ENCODE measurements around the gene GNG12.

Gene GNG12

GRCh38 chr1:67855961-67856360 is 22.7 kb upstream of the GNG12 start:
- H3K4me3 Mint-ChIP-seq, result no peak overlapping the region
- H3K9me3 Mint-ChIP-seq, result no peaks in the 10 kb centered on the region
- TF ChIP-seq CTCF (IDR thresholded peaks at IDR 0.05; ENCODE audit: unreplicated experiment in 3 of 3), result no peak
- peak overlapping the region; percentile 33 to 75 (median 63) for H3K27ac Mint-ChIP-seq
- H3K36me3 Mint-ChIP-seq (ENCODE audit: low read depth), result no peaks in the 10 kb centered on the region
- no peaks in the 10 kb centered on the region for H3K27me3 Mint-ChIP-seq (ENCODE audit: low read depth)
- H3K4me1 Mint-ChIP-seq, result peaks cover 15% of the 10 kb centered on the region

GRCh38 chr1:67855444-67855843 is 22.2 kb upstream of the GNG12 start:
- H3K4me3 Mint-ChIP-seq, result no peak overlapping the region
- H3K27me3 Mint-ChIP-seq (ENCODE audit: low read depth), result no peaks in the 10 kb centered on the region
- peaks cover 12% of the 10 kb centered on the region for H3K4me1 Mint-ChIP-seq
- H3K9me3 Mint-ChIP-seq, result no peaks in the 10 kb centered on the region
- no peak for TF ChIP-seq CTCF (IDR thresholded peaks at IDR 0.05; ENCODE audit: unreplicated experiment in 3 of 3)
- H3K36me3 Mint-ChIP-seq (ENCODE audit: low read depth), result no peaks in the 10 kb centered on the region
- H3K27ac Mint-ChIP-seq, result peak overlapping the region; percentile 10 to 75 (median 63)

DNA sequence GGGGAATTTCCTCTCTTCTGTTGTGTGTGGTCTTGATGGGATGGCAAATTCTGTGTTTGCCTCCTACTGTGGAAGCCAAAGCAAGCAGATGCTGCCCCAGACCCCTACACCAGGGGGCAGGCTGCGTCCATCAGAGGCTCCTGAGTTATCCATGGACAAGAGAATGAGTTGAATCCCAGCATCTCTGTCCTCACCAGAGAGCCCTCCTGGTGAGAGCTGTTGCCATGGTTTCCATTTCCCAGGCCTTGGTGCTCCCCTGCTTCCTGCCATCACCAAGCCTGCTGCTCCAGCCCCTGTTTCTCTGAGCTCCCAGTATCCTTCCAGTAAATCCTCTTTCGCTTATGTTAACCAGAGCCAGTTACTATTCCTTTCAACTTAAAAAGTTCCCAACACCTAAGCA is 20.4 kb upstream of the GNG12 start:
- Mint-ChIP-seq H3K4me3 (no peak overlapping the region), H3K4me1 (peaks cover 12% of the 10 kb centered on the region), H3K27me3 (ENCODE audit: low read depth) (no peaks in the 10 kb centered on the region), H3K27ac (no peak overlapping the region), H3K36me3 (ENCODE audit: low read depth) (no peaks in the 10 kb centered on the region), H3K9me3 (no peaks in the 10 kb centered on the region)
- TF ChIP-seq CTCF (IDR thresholded peaks at IDR 0.05; ENCODE audit: unreplicated experiment in 3 of 3), result peak; percentile 53 to 83 (median 69)

GRCh38 chr1:67851800-67852199 is 18.5 kb upstream of the GNG12 start:
- Mint-ChIP-seq H3K27ac (no peak overlapping the region), H3K36me3 (ENCODE audit: low read depth) (no peaks in the 10 kb centered on the region), H3K9me3 (no peaks in the 10 kb centered on the region), H3K27me3 (ENCODE audit: low read depth) (no peaks in the 10 kb centered on the region), H3K4me1 (peaks cover 12% of the 10 kb centered on the region), H3K4me3 (no peak overlapping the region)
- TF ChIP-seq CTCF (IDR thresholded peaks at IDR 0.05; ENCODE audit: unreplicated experiment in 3 of 3), result no peak

DNA sequence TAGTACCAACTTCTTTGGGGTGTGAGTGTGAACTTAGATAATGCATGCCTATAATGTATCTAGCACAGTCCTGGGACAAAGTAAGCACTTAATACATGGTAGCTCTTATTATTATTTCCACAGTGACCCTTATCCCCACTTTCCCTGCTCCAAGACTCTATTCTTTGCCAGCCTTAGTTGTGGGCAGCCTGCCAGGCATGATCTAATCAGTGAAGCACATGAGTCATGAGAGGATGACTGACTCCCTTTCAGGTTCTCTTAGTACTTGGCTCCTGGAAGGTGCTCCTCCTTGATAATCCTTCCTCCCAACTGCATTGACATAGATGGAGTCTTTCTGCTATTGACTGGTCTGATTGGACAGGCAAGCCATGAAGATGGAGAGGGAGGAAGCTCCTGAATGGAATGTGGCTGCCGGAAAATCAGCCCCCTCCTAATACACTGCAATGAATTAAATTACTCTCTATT is 17.4 kb upstream of the GNG12 start:
- TF ChIP-seq CTCF (IDR thresholded peaks at IDR 0.05; ENCODE audit: unreplicated experiment in 3 of 3), result no peak
- Mint-ChIP-seq H3K27ac (no peak overlapping the region), H3K4me1 (peaks cover 4% of the 10 kb centered on the region), H3K9me3 (no peaks in the 10 kb centered on the region), H3K27me3 (ENCODE audit: low read depth) (no peaks in the 10 kb centered on the region), H3K4me3 (no peak overlapping the region), H3K36me3 (ENCODE audit: low read depth) (no peaks in the 10 kb centered on the region)

DNA sequence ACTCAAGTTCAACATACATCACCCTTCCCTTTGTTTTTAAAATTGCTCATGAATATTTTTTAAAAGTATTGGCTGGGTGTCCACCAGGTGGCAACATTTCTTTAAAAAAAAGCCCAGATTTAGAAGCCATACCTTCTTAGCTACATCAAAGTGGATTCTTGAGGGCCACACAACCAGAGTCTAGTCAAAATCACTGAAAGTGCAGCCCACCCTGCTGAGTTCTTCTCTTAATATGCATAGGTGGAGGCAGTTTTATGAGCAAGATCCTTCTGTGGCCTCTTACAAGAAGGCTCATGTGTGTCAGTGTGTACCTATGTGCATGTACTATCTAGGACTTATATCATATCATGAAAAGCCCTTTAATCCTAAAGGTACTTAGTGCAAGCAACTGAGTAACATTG is 16.9 kb upstream of the GNG12 start:
- Mint-ChIP-seq H3K27me3 (ENCODE audit: low read depth) (no peaks in the 10 kb centered on the region), H3K4me1 (no peaks in the 10 kb centered on the region), H3K4me3 (no peak overlapping the region), H3K27ac (no peak overlapping the region), H3K9me3 (no peaks in the 10 kb centered on the region), H3K36me3 (ENCODE audit: low read depth) (no peaks in the 10 kb centered on the region)
- TF ChIP-seq CTCF (IDR thresholded peaks at IDR 0.05; ENCODE audit: unreplicated experiment in 3 of 3), result peak; percentile 57 to 68 (median 63)

Measured in nephron (organoid).